D341Med (cell line): Measurements from ENCODE around the gene SLC17A8.
"Not testable (repeated sequence)": the region's sequence is repeated elsewhere in the genome, so short reads cannot be mapped to it uniquely, and the experiment has no call there.

Source experiments
- DNase-seq: peaks from one replicate; pipeline ENCODE4 v3.0.0; 2012; ENCODE audit warnings: low spot score

SLC17A8 gene

GRCh38 chr12:100427078-100427477 lies 70.2 kb downstream of the SLC17A8 start:
- DNase-seq: no peak

GRCh38 chr12:100430251-100430650 lies 73.4 kb downstream of the SLC17A8 start:
- not testable (repeated sequence) for DNase-seq

- no peak for DNase-seq
Observed at GRCh38 chr12:100433701-100434100, 76.8 kb downstream of the SLC17A8 start.

- DNase-seq: no peak
Observed at GRCh38 chr12:100434177-100434576, 77.3 kb downstream of the SLC17A8 start.

- no peak for DNase-seq
Observed at GRCh38 chr12:100435957-100436356, 79.1 kb downstream of the SLC17A8 start.

- DNase-seq: no peak
Observed at GRCh38 chr12:100437038-100437841, 80.4 kb downstream of the SLC17A8 start.

- no peak for DNase-seq
Observed at GRCh38 chr12:100439797-100440196, 82.9 kb downstream of the SLC17A8 start.

GRCh38 chr12:100442403-100442802 lies 85.5 kb downstream of the SLC17A8 start:
- DNase-seq: no peak

GRCh38 chr12:100443434-100443833 lies 86.6 kb downstream of the SLC17A8 start:
- no peak for DNase-seq

GRCh38 chr12:100445081-100445481 lies 88.2 kb downstream of the SLC17A8 start:
- DNase-seq: no peak

- DNase-seq: no peak
Observed at GRCh38 chr12:100447381-100447780, 90.5 kb downstream of the SLC17A8 start.

- DNase-seq: no peak
Observed at GRCh38 chr12:100448656-100449055, 91.8 kb downstream of the SLC17A8 start.

GRCh38 chr12:100450735-100451134 lies 93.9 kb downstream of the SLC17A8 start:
- DNase-seq: no peak

GRCh38 chr12:100453951-100454350 lies 97.1 kb downstream of the SLC17A8 start:
- DNase-seq: no peak

- no peak for DNase-seq
Observed at GRCh38 chr12:100455896-100456295, 99.0 kb downstream of the SLC17A8 start.

- DNase-seq: no peak
Observed at GRCh38 chr12:100458191-100458590, 101.3 kb downstream of the SLC17A8 start.

GRCh38 chr12:100460702-100461101 lies 103.8 kb downstream of the SLC17A8 start:
- no peak for DNase-seq

- no peak for DNase-seq
Observed at GRCh38 chr12:100461330-100461973, 104.6 kb downstream of the SLC17A8 start.

- no peak for DNase-seq
Observed at GRCh38 chr12:100463661-100464060, 106.8 kb downstream of the SLC17A8 start.

- DNase-seq: no peak
Observed at GRCh38 chr12:100464529-100464928, 107.7 kb downstream of the SLC17A8 start.

- DNase-seq: no peak
Observed at GRCh38 chr12:100468126-100468525, 111.3 kb downstream of the SLC17A8 start.
